Memory B cell (primary cell): ENCODE results near the gene KCND3.
A peak's percentile ranks its signal among the peaks of the same experiment; 100 is the strongest.
"Not testable (repeated sequence)": the region's sequence is repeated elsewhere in the genome, so short reads cannot be mapped to it uniquely, and the experiment has no call there.

Experiments used
- ATAC-seq: fragments of 150-1000 bp; cut with Tn5 transposase; 2 replicates; pipeline ENCODE4 v1.10.0; 2021; ENCODE audit warnings: low read depth, mild to moderate bottlenecking, moderate library complexity
- DNase-seq, 2 donors: peaks; one replicate each; pipeline ENCODE4 v3.0.0; 2022; ENCODE audit warnings: low spot score in 2 of 2
- H3K27ac Mint-ChIP-seq: one replicate; pipeline ENCODE4 v1.8.0; 2022; ENCODE audit warnings: mild to moderate bottlenecking, moderate library complexity, mixed read lengths
- H3K27me3 Mint-ChIP-seq: one replicate; pipeline ENCODE4 v1.8.0; 2022; ENCODE audit warnings: mixed read lengths
- H3K36me3 Mint-ChIP-seq: one replicate; pipeline ENCODE4 v1.8.0; 2022; ENCODE audit warnings: mild to moderate bottlenecking, mixed read lengths
- H3K4me1 Mint-ChIP-seq: one replicate; pipeline ENCODE4 v1.8.0; 2022; ENCODE audit warnings: mixed read lengths
- H3K4me3 Mint-ChIP-seq: one replicate; pipeline ENCODE4 v1.8.0; 2022; ENCODE audit warnings: mild to moderate bottlenecking, moderate library complexity, mixed read lengths
- H3K9me3 Mint-ChIP-seq: one replicate; pipeline ENCODE4 v1.8.0; 2022; ENCODE audit warnings: mixed read lengths

Gene KCND3

GRCh38 chr1:111747282-111747734, 242.2 kb downstream of the KCND3 start:
- H3K4me3 Mint-ChIP-seq, result no peak overlapping the region
- no peaks in the 10 kb centered on the region for H3K9me3 Mint-ChIP-seq
- DNase-seq (peak; percentile 19 to 20), ATAC-seq (peak; percentile 78)
- H3K4me1 Mint-ChIP-seq, result peaks cover 6% of the 10 kb centered on the region
- no peaks in the 10 kb centered on the region for H3K27me3 Mint-ChIP-seq
- no peaks in the 10 kb centered on the region for H3K36me3 Mint-ChIP-seq
- H3K27ac Mint-ChIP-seq, result no peak overlapping the region

GRCh38 chr1:111746614-111746999, 242.9 kb downstream of the KCND3 start:
- no peak for DNase-seq
- Mint-ChIP-seq H3K36me3 (no peaks in the 10 kb centered on the region), H3K4me3 (no peak overlapping the region), H3K27ac (no peak overlapping the region), H3K27me3 (no peaks in the 10 kb centered on the region), H3K4me1 (peaks cover 4% of the 10 kb centered on the region), H3K9me3 (no peaks in the 10 kb centered on the region)
- ATAC-seq, result no peak

GRCh38 chr1:111745675-111746613, 243.5 kb downstream of the KCND3 start:
- no peak for ATAC-seq
- H3K27ac Mint-ChIP-seq, result no peak overlapping the region
- no peak overlapping the region for H3K4me3 Mint-ChIP-seq

GRCh38 chr1:111743679-111744101, 245.8 kb downstream of the KCND3 start:
- H3K9me3 Mint-ChIP-seq, result no peaks in the 10 kb centered on the region
- no peaks in the 10 kb centered on the region for H3K36me3 Mint-ChIP-seq
- ATAC-seq, result no peak
- peaks cover 10% of the 10 kb centered on the region for H3K4me1 Mint-ChIP-seq
- DNase-seq, result no peak
- H3K27me3 Mint-ChIP-seq, result peaks cover 7% of the 10 kb centered on the region
- no peak overlapping the region for H3K4me3 Mint-ChIP-seq
- H3K27ac Mint-ChIP-seq, result no peak overlapping the region

More at GRCh38 chr1:111745675-111746613, 243.5 kb downstream of the KCND3 start:
- Mint-ChIP-seq H3K9me3 (no peaks in the 10 kb centered on the region), H3K27me3 (peaks cover 1% of the 10 kb centered on the region), H3K4me1 (peaks cover 4% of the 10 kb centered on the region), H3K36me3 (no peaks in the 10 kb centered on the region)
- peak in 1 of 2 donors; percentile 7 for DNase-seq

GRCh38 chr1:111742938-111743549, 246.4 kb downstream of the KCND3 start:
- Mint-ChIP-seq H3K36me3 (no peaks in the 10 kb centered on the region), H3K4me1 (peaks cover 13% of the 10 kb centered on the region), H3K27me3 (peaks cover 7% of the 10 kb centered on the region), H3K27ac (no peak overlapping the region), H3K4me3 (no peak overlapping the region), H3K9me3 (no peaks in the 10 kb centered on the region)
- no peak for ATAC-seq
- no peak for DNase-seq

- peaks cover 18% of the 10 kb centered on the region for H3K4me1 Mint-ChIP-seq
- H3K27me3 Mint-ChIP-seq, DNase-seq, H3K9me3 Mint-ChIP-seq, H3K4me3 Mint-ChIP-seq, H3K27ac Mint-ChIP-seq, ATAC-seq, H3K36me3 Mint-ChIP-seq: not testable (repeated sequence)
Observed at GRCh38 chr1:111742292-111742691, 247.2 kb downstream of the KCND3 start.

- Mint-ChIP-seq H3K9me3 (no peaks in the 10 kb centered on the region), H3K36me3 (no peaks in the 10 kb centered on the region), H3K4me1 (peaks cover 16% of the 10 kb centered on the region), H3K4me3 (peak overlapping the region; percentile 96), H3K27ac (peak overlapping the region; percentile 64), H3K27me3 (peaks cover 7% of the 10 kb centered on the region)
- peak; percentile 12 for ATAC-seq
- peak; percentile 21 to 53 for DNase-seq
Observed at GRCh38 chr1:111739925-111740765, 249.3 kb downstream of the KCND3 start.

GRCh38 chr1:111739194-111739924, 250.1 kb downstream of the KCND3 start, which contains the start of gene INKA2:
INKA2 (minus strand) TSS chr1:111739395; CDS start chr1:111739242, 153 bp downstream.
- Mint-ChIP-seq H3K4me3 (peak within 1 kb of the TSS; percentile 96), H3K27me3 (peaks cover 7% of the 10 kb centered on the region)
- peak; percentile 52 to 70 for DNase-seq

GRCh38 chr1:111738436-111739193, 250.9 kb downstream of the KCND3 start:
- ATAC-seq, result peak; percentile 55
- Mint-ChIP-seq H3K27me3 (peaks cover 7% of the 10 kb centered on the region), H3K9me3 (no peaks in the 10 kb centered on the region), H3K36me3 (no peaks in the 10 kb centered on the region), H3K4me3 (peak overlapping the region; percentile 96), H3K27ac (peak overlapping the region; percentile 93), H3K4me1 (peaks cover 16% of the 10 kb centered on the region)
- peak; percentile 46 to 69 for DNase-seq

More at GRCh38 chr1:111739194-111739924, 250.1 kb downstream of the KCND3 start, which contains the start of gene INKA2:
- Mint-ChIP-seq H3K27ac (peak within 1 kb of the TSS; percentile 93), H3K9me3 (no peaks in the 10 kb centered on the region), H3K36me3 (no peaks in the 10 kb centered on the region), H3K4me1 (peaks cover 16% of the 10 kb centered on the region)
- ATAC-seq, result peak; percentile 68

- Mint-ChIP-seq H3K4me1 (peaks cover 16% of the 10 kb centered on the region), H3K36me3 (no peaks in the 10 kb centered on the region), H3K27ac (peak overlapping the region; percentile 11), H3K9me3 (no peaks in the 10 kb centered on the region), H3K27me3 (peaks cover 7% of the 10 kb centered on the region), H3K4me3 (peak overlapping the region; percentile 96)
- DNase-seq (no peak), ATAC-seq (peak; percentile 44)
Observed at GRCh38 chr1:111738133-111738435, 251.4 kb downstream of the KCND3 start.

GRCh38 chr1:111737216-111738132, 252.0 kb downstream of the KCND3 start:
- no peaks in the 10 kb centered on the region for H3K36me3 Mint-ChIP-seq
- no peaks in the 10 kb centered on the region for H3K9me3 Mint-ChIP-seq
- no peak for ATAC-seq
- peaks cover 16% of the 10 kb centered on the region for H3K4me1 Mint-ChIP-seq
- DNase-seq, result no peak
- peaks cover 7% of the 10 kb centered on the region for H3K27me3 Mint-ChIP-seq
- H3K27ac Mint-ChIP-seq, result peak overlapping the region; percentile 11
- H3K4me3 Mint-ChIP-seq, result peak overlapping the region; percentile 96
